ENCODE results near the gene HLA-DPA1.

Gene HLA-DPA1

DNA sequence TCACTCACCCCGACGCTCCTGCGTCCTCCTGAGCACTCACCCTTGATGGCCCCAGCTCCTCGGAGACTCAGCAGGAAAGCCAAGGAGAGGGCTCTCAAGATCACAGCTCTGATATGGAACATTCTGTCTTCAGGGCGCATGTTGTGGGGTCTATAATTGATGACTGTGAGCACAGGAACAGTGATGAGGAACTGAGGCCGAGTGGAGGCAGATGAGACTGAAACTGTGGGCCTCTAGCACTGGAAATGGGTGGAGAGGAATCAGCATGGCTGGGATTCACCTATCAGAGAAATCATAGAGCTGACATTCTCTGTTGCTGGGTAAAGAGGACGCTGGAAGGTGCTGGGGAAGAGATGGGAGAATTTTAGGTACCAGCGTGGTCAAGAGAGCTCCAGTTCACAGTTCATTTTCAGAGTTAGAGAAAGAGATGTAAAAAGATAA is at the start of gene HLA-DPA1:
TSS of gene HLA-DPA1 (minus strand) at position 219 of the 441 bp plus-strand sequence.
- Histone ChIP-seq H3K27me3 (ENCODE audit: insufficient read depth, low read length, poor library complexity, severe bottlenecking) (no peaks in the 10 kb centered on the region), H3K9me2 (replicated peaks; ENCODE audit: low read depth, low read length) (no peaks in the 10 kb centered on the region), H3K36me3 (ENCODE audit: insufficient read depth, low read length) (no peaks in the 10 kb centered on the region), H2AFZ (ENCODE audit: low read length) (peak within 1 kb of the TSS; percentile 57; the same call in 1 of the 2 replicates), H3K9me3 (ENCODE audit: insufficient read depth, low read depth, low read length) (no peaks in the 10 kb centered on the region), H3K9ac (ENCODE audit: low read depth, low read length, poor library complexity, severe bottlenecking) (no peak within 1 kb of the TSS), H3F3A (ENCODE audit: low read depth) (no peaks in the 10 kb centered on the region), H3K4me2 (ENCODE audit: low read depth, low read length, poor library complexity, severe bottlenecking) (no peak within 1 kb of the TSS), H3K4me1 (ENCODE audit: insufficient read depth, low read length, poor library complexity, severe bottlenecking) (peaks cover 3% of the 10 kb centered on the region), H3K4me3 (ENCODE audit: low read length, poor library complexity, severe bottlenecking) (no peak within 1 kb of the TSS), H4K20me1 (ENCODE audit: insufficient read depth, low read length, poor library complexity, severe bottlenecking) (no peaks in the 10 kb centered on the region), H3K79me2 (ENCODE audit: insufficient read depth, low read length) (no peaks in the 10 kb centered on the region)
- TF ChIP-seq, protein P1, sequence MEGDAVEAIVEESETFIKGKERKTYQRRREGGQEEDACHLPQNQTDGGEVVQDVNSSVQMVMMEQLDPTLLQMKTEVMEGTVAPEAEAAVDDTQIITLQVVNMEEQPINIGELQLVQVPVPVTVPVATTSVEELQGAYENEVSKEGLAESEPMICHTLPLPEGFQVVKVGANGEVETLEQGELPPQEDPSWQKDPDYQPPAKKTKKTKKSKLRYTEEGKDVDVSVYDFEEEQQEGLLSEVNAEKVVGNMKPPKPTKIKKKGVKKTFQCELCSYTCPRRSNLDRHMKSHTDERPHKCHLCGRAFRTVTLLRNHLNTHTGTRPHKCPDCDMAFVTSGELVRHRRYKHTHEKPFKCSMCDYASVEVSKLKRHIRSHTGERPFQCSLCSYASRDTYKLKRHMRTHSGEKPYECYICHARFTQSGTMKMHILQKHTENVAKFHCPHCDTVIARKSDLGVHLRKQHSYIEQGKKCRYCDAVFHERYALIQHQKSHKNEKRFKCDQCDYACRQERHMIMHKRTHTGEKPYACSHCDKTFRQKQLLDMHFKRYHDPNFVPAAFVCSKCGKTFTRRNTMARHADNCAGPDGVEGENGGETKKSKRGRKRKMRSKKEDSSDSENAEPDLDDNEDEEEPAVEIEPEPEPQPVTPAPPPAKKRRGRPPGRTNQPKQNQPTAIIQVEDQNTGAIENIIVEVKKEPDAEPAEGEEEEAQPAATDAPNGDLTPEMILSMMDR (conservative IDR thresholded peaks at IDR 0.05; ENCODE audit: low read length), result no peak
- no peak for TF ChIP-seq EZH2phosphoT487 (IDR thresholded peaks at IDR 0.05; ENCODE audit: borderline replicate concordance)

DNA sequence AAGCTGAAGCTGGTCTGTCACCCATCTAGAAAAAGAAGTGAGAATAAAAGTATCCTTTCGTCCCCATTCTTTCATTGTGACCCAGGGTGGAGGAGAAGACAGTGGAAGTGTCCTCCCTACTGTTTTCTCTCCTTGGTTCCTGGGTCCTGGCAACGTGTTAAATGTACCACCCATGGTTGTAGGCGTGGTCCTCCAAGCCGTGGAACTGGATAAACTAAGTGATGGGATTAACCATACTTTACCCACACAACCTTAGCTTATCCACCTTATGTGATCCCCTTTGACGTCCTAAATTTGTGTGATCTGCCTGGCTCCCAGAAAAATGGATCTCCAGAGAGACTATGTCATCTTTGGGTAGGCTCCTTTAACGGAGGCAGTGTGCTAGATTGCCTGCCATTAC is 49.7 kb upstream of the HLA-DPA1 start:
- Histone ChIP-seq H3K79me2 (ENCODE audit: insufficient read depth, low read length) (no peaks in the 10 kb centered on the region), H3F3A (ENCODE audit: low read depth) (no peaks in the 10 kb centered on the region), H3K9me2 (replicated peaks; ENCODE audit: low read depth, low read length) (no peaks in the 10 kb centered on the region), H2AFZ (ENCODE audit: low read length) (no peak overlapping the region), H3K36me3 (ENCODE audit: insufficient read depth, low read length) (no peaks in the 10 kb centered on the region), H3K27me3 (ENCODE audit: insufficient read depth, low read length, poor library complexity, severe bottlenecking) (no peaks in the 10 kb centered on the region), H3K4me3 (ENCODE audit: low read length, poor library complexity, severe bottlenecking) (no peak overlapping the region), H3K4me1 (ENCODE audit: insufficient read depth, low read length, poor library complexity, severe bottlenecking) (no peaks in the 10 kb centered on the region), H3K9ac (ENCODE audit: low read depth, low read length, poor library complexity, severe bottlenecking) (no peak overlapping the region), H3K4me2 (ENCODE audit: low read depth, low read length, poor library complexity, severe bottlenecking) (no peak overlapping the region), H3K9me3 (ENCODE audit: insufficient read depth, low read depth, low read length) (no peaks in the 10 kb centered on the region), H4K20me1 (ENCODE audit: insufficient read depth, low read length, poor library complexity, severe bottlenecking) (no peaks in the 10 kb centered on the region)
- no peak for TF ChIP-seq EZH2phosphoT487 (IDR thresholded peaks at IDR 0.05; ENCODE audit: borderline replicate concordance)
- TF ChIP-seq, protein P1 (conservative IDR thresholded peaks at IDR 0.05; ENCODE audit: low read length), result no peak

DNA sequence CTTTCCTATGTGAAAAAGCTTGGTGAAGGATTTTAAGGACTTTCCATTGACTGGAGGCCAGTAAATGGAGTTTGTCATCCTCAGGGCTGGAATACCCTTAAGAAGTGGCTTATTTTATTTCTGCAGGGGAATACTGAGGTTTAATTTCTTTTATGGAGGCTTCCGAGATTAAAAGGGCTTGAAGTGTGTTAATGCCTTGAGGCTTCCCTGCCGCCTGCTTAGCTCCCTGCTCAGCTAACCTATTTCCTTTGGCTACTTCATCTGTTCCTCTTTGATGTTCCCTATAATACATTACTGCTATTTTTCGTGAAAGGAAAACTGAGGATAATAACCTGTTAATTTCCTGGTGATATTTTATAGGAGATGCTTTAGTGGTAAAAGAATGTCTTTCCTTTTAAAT is 46.6 kb upstream of the HLA-DPA1 start:
- TF ChIP-seq, protein P1 (conservative IDR thresholded peaks at IDR 0.05; ENCODE audit: low read length), result no peak
- no peak for TF ChIP-seq EZH2phosphoT487 (IDR thresholded peaks at IDR 0.05; ENCODE audit: borderline replicate concordance)
- Histone ChIP-seq H3K4me1 (ENCODE audit: insufficient read depth, low read length, poor library complexity, severe bottlenecking) (no peaks in the 10 kb centered on the region), H3K4me2 (ENCODE audit: low read depth, low read length, poor library complexity, severe bottlenecking) (no peak overlapping the region), H3K9me3 (ENCODE audit: insufficient read depth, low read depth, low read length) (no peaks in the 10 kb centered on the region), H3F3A (ENCODE audit: low read depth) (no peaks in the 10 kb centered on the region), H2AFZ (ENCODE audit: low read length) (no peak overlapping the region), H4K20me1 (ENCODE audit: insufficient read depth, low read length, poor library complexity, severe bottlenecking) (no peaks in the 10 kb centered on the region), H3K27me3 (ENCODE audit: insufficient read depth, low read length, poor library complexity, severe bottlenecking) (no peaks in the 10 kb centered on the region), H3K9me2 (replicated peaks; ENCODE audit: low read depth, low read length) (no peaks in the 10 kb centered on the region), H3K36me3 (ENCODE audit: insufficient read depth, low read length) (no peaks in the 10 kb centered on the region), H3K79me2 (ENCODE audit: insufficient read depth, low read length) (no peaks in the 10 kb centered on the region), H3K4me3 (ENCODE audit: low read length, poor library complexity, severe bottlenecking) (no peak overlapping the region), H3K9ac (ENCODE audit: low read depth, low read length, poor library complexity, severe bottlenecking) (no peak overlapping the region)
